GM18873 (cell line): ENCODE results near the gene SHISA5.

Source experiments
- ATAC-seq: cut with Tn5 transposase; IDR thresholded peaks from one replicate; pipeline ENCODE4 v1.9.1; 2021; ENCODE audit warnings: mild to moderate bottlenecking, moderate library complexity, moderate number of reproducible peaks; ENCODE audit not compliant: unreplicated experiment, low FRiP score

SHISA5 gene

DNA sequence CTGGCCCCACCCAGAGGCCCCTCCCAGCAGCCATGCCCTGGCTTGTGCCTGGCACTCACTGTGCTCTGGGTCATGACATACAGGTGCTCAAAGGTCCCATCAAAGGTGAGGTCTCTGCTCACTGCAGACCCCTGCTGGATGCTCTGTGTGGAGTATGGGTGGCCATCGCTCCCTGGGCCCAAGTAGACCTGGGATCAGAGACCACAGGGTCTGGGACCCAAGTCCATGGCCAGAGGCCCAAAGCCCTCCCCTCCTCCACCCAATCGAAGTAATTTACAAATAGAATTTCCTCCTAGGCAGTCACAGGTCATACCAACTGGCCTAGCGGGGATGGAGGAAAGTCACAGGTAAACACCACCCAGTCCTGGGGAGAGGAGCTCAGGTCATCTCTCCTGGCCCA lies 81.7 kb downstream of the SHISA5 start:
- ATAC-seq = no peak

DNA sequence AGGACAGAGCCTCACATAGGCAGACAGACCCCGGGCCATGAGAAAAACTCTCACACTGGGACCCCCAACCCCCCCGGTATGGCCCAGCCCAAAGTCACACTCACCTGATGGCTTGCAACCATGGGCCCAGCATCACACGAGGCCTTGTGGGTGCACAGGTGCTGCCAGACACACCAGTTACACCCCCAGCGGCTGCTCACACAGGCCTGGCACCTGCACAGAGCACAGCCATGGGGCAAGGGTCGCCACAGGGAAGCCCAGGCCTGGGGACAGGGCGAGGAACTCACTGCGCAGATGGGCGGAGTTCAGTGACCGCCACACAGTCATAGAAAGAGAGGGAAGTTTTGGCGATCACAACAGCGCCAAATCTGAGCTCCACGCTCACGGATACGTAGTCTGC lies 83.4 kb downstream of the SHISA5 start:
- no peak for ATAC-seq

DNA sequence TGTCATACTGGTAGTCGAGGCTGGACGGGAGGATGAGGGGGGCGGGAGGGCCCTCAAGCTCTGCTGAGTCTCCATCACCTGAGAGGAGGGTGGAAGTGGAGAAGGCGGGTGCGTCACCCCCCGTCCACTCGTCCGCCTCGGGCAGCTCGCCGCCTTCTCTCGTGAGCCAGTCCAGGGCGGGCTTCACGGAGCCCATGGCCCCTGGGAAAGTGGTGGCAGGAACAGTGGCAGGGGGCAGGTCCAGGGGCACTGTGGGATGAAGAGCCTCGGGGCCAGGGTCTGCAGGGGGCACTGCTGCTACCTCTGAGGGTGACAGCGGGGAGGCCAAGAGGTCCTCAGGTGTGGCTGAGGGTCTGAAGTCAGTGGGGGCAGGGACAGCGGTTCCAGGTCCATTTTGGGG lies 84.4 kb downstream of the SHISA5 start:
- ATAC-seq = no peak

DNA sequence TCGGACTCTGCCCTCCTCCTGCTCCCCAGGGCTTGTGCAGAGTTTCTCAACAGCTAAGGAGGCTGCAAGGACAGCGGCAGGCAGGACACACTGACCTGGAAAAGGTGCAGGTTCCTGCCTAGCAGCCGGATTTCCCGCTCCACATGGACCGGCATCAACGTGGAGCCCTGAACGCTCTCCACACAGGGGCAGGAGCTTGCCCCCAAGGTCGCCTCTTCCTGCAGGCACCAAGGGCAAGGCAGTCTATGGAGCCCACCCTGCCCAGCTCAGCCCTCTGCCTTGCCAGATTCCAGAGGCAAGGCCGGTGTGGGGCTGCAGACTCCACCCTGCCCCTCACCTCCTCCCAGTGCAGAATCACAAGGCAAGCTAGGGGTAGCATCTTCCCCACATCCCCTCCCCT lies 84.8 kb downstream of the SHISA5 start:
- ATAC-seq = no peak

DNA sequence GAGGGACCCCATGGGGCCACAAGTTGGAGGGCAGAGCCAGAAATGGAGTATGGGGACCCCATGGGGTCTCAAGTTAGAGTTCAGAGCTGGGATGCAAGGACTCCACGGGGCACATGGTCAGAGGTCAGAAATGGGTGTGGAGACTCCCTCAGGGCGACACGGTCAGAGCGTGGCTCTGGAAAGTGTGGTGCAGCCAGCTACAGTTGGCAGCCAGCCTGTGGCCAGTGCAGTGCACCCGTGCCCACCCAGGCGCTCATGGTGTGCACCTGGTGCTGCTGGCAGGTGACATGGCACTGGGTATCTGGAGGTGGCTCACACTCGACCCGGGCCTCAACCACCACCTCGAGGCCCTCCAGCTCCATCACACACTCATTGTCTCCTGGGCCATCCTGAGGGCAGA lies 85.3 kb downstream of the SHISA5 start:
- no peak for ATAC-seq

DNA sequence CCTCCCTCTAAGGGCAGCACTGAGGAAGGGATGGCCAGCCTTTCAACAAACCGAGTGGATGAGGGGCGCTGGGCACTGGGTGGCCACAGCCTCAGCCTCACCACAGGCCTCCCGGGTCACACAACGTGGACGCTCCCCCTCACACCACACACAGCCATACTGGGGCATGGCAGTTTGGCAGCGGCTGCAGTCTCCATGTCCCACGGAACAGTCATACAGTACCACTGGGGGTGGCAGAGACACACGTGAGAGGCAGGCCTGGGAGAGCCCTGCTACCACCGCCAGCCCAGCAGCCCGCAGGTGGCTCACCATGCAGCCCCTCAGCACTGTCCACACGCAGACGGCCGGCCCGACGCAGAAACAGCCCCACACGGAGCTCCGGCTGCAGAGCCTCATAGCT lies 85.8 kb downstream of the SHISA5 start:
- no peak for ATAC-seq
